ENCODE results near the gene INAFM1.
A peak's percentile ranks its signal among the peaks of the same experiment; 100 is the strongest.

The INAFM1 gene

GRCh38 chr19:47228168-47228936 is 46.3 kb upstream of the INAFM1 start:
- H3K9me3 ChIP-seq (ENCODE audit: severe bottlenecking) = no peaks in the 10 kb centered on the region
- TF ChIP-seq CTCF (IDR thresholded peaks at IDR 0.05; ENCODE audit: low read depth, low read length) = no peak
- no peaks in the 10 kb centered on the region for H3K27me3 ChIP-seq (ENCODE audit: insufficient read depth, low read depth, severe bottlenecking)
- peak; percentile 73 for DNase-seq
- H3K4me3 ChIP-seq (ENCODE audit: low read depth, low read length) = peak overlapping the region; percentile 53
- H3K36me3 ChIP-seq = peaks cover 20% of the 10 kb centered on the region
- H3K27ac ChIP-seq = peak overlapping the region; percentile 92

- no peak for TF ChIP-seq CTCF (IDR thresholded peaks at IDR 0.05; ENCODE audit: low read depth, low read length)
- Histone ChIP-seq H3K9me3 (ENCODE audit: severe bottlenecking) (no peaks in the 10 kb centered on the region), H3K4me3 (ENCODE audit: low read depth, low read length) (peak overlapping the region; percentile 80), H3K36me3 (peaks cover 13% of the 10 kb centered on the region), H3K27me3 (ENCODE audit: insufficient read depth, low read depth, severe bottlenecking) (no peaks in the 10 kb centered on the region), H3K27ac (peak overlapping the region; percentile 92)
- DNase-seq = no peak
These were observed 45.6 kb upstream of the INAFM1 start for GRCh38 chr19:47228937-47229675.

- Histone ChIP-seq H3K9me3 (ENCODE audit: severe bottlenecking) (no peaks in the 10 kb centered on the region), H3K36me3 (peaks cover 9% of the 10 kb centered on the region), H3K27ac (no peak overlapping the region; the same call in 1 of the 2 replicates), H3K4me3 (ENCODE audit: low read depth, low read length) (peak overlapping the region; percentile 80), H3K27me3 (ENCODE audit: insufficient read depth, low read depth, severe bottlenecking) (no peaks in the 10 kb centered on the region)
- TF ChIP-seq CTCF (IDR thresholded peaks at IDR 0.05; ENCODE audit: low read depth, low read length) = no peak
- no peak for DNase-seq
These were observed 45.0 kb upstream of the INAFM1 start for GRCh38 chr19:47229676-47230053.

GRCh38 chr19:47230054-47230920 is 44.4 kb upstream of the INAFM1 start:
- peak; percentile 70 for DNase-seq
- Histone ChIP-seq H3K27me3 (ENCODE audit: insufficient read depth, low read depth, severe bottlenecking) (no peaks in the 10 kb centered on the region), H3K9me3 (ENCODE audit: severe bottlenecking) (no peaks in the 10 kb centered on the region), H3K4me3 (ENCODE audit: low read depth, low read length) (peak overlapping the region; percentile 89), H3K36me3 (peaks cover 4% of the 10 kb centered on the region; the same call in 1 of the 2 replicates), H3K27ac (peak overlapping the region; percentile 96)
- peak; percentile 62 for TF ChIP-seq CTCF (IDR thresholded peaks at IDR 0.05; ENCODE audit: low read depth, low read length)

GRCh38 chr19:47230921-47231214 is 43.8 kb upstream of the INAFM1 start, which contains the start of gene BBC3:
Gene BBC3, minus strand, starts transcription at chr19:47231199. Its CDS starts 2,768 bp downstream, at chr19:47228431.
- DNase-seq = no peak
- Histone ChIP-seq H3K36me3 (no peaks in the 10 kb centered on the region), H3K4me3 (ENCODE audit: low read depth, low read length) (peak within 1 kb of the TSS; percentile 89), H3K9me3 (ENCODE audit: severe bottlenecking) (no peaks in the 10 kb centered on the region), H3K27ac (peak within 1 kb of the TSS; percentile 96), H3K27me3 (ENCODE audit: insufficient read depth, low read depth, severe bottlenecking) (no peaks in the 10 kb centered on the region)
- no peak for TF ChIP-seq CTCF (IDR thresholded peaks at IDR 0.05; ENCODE audit: low read depth, low read length)

Data from WERI-Rb-1 (cell line).